PC-9 (cell line): Measurements from ENCODE around the gene YWHAB. TPM values are rescaled to one million over a fixed set of nuclear protein-coding genes. Genes with fewer than 3 reads are reported as not detected.

Experiments used
- BruUV-seq: library from RNA; stranded (reverse); fragments of 400-500 nt; replicated peaks from 2 replicates; lab custom pipeline; 2021; lab: Mats Ljungman, UMichigan
- CTCF ChIA-PET: fragments of 300-600 bp; sonication (Branson Sonifier 250); formaldehyde crosslinking; loops from one replicate; lab custom pipeline; 2022; ENCODE audit warnings: antibody characterized with exemption; lab: Charles Lee
- POLR2A ChIA-PET: fragments of 300-600 bp; sonication (Branson Sonifier 250); formaldehyde crosslinking; loops from one replicate; lab custom pipeline; 2022; ENCODE audit warnings: antibody characterized with exemption; ENCODE audit not compliant: unreplicated experiment; lab: Charles Lee
- DNase-seq, 2 experiments: peaks; one replicate each; pipeline versions ENCODE4 v3.0.0 to v3.0.0-alpha.2; 2015 to 2022; ENCODE audit warnings: mixed read lengths in 1 of 2
- H2AFZ ChIP-seq: fragments of 200-600 bp; sonication (generic); 2 replicates; pipeline ENCODE4 v1.8.1; 2017; ENCODE audit warnings: antibody characterized with exemption
- H3F3A ChIP-seq: fragments of 200-600 bp; sonication (generic); 2 replicates; pipeline ENCODE4 v1.8.1; 2017; ENCODE audit warnings: antibody characterized with exemption, mild to moderate bottlenecking, low read depth; ENCODE audit not compliant: insufficient read depth
- H3K27ac ChIP-seq: fragments of 200-600 bp; sonication (generic); 2 replicates; pipeline ENCODE4 v1.6.1; 2016; ENCODE audit warnings: mixed run types
- H3K27me3 ChIP-seq: fragments of 200-600 bp; sonication (generic); 2 replicates; pipeline ENCODE4 v1.6.1; 2016; ENCODE audit warnings: low read depth, mixed run types; ENCODE audit not compliant: insufficient read depth
- H3K36me3 ChIP-seq: fragments of 200-600 bp; sonication (generic); 2 replicates; pipeline ENCODE4 v1.6.1; 2016; ENCODE audit warnings: low read depth, mixed run types
- H3K4me1 ChIP-seq: fragments of 200-600 bp; sonication (generic); replicated peaks from 2 replicates; pipeline ENCODE4 v1.6.1; 2016; ENCODE audit warnings: mixed run types; ENCODE audit not compliant: insufficient read depth
- H3K4me2 ChIP-seq: fragments of 200-600 bp; sonication (generic); 2 replicates; pipeline ENCODE4 v1.6.1; 2017; ENCODE audit warnings: mixed run types
- H3K4me3 ChIP-seq: fragments of 200-600 bp; sonication (generic); 2 replicates; pipeline ENCODE4 v1.6.1; 2016; ENCODE audit warnings: mixed run types
- H3K79me2 ChIP-seq: fragments of 200-600 bp; sonication (generic); 2 replicates; pipeline ENCODE4 v1.6.1; 2017; ENCODE audit warnings: low read depth, mixed run types
- H3K9me2 ChIP-seq: fragments of 200-600 bp; sonication (generic); 2 replicates; pipeline ENCODE4 v1.8.1; 2017; ENCODE audit warnings: mild to moderate bottlenecking; ENCODE audit not compliant: insufficient read depth
- H3K9me3 ChIP-seq: fragments of 200-600 bp; sonication (generic); 2 replicates; pipeline ENCODE4 v1.8.1; 2016; ENCODE audit warnings: low read depth; ENCODE audit not compliant: insufficient read depth
- H4K20me1 ChIP-seq: fragments of 200-600 bp; sonication (generic); 2 replicates; pipeline ENCODE4 v1.8.1; 2017; ENCODE audit not compliant: insufficient read depth
- CTCF ChIP-seq: fragments of 200-600 bp; sonication (generic); conservative IDR thresholded peaks from 2 replicates; pipeline ENCODE4 v1.6.1; 2017; ENCODE audit warnings: mixed run types, antibody characterized with exemption, mild to moderate bottlenecking, moderate library complexity
- EZH2 ChIP-seq: fragments of 200-600 bp; sonication (generic); IDR thresholded peaks from 2 replicates; pipeline ENCODE4 v1.8.0; 2017; ENCODE audit warnings: antibody characterized with exemption, low read depth
- intact Hi-C: fragments of 100-400 bp; cut with micrococcal nuclease; formaldehyde crosslinking; loops from one replicate; pipeline ENCODE4 v1.10.0; 2022; ENCODE audit not compliant: unreplicated experiment
- total RNA-seq: library from RNA; stranded (reverse); gene quantifications from 2 replicates; pipeline ENCODE4 v1.2.3, GENCODE V29; 2021

YWHAB gene
- total RNA-seq, 1 experiment from 2014 or later, result 249 TPM

- no TSS peak for BruUV-seq
- H3K27ac ChIP-seq, result no peak overlapping the region
- no peak overlapping the region for H3K4me2 ChIP-seq
- H3K27me3 ChIP-seq, result no peaks in the 10 kb centered on the region
- intact Hi-C loops, result no loop called here
- H3F3A ChIP-seq, result peaks cover 27% of the 10 kb centered on the region; the same call in 1 of the 2 replicates
- ChIA-PET CTCF (no interaction called here), POLR2A (no interaction called here)
- TF ChIP-seq EZH2 (no peak), CTCF (no peak)
- no peak overlapping the region for H2AFZ ChIP-seq
- no peaks in the 10 kb centered on the region for H3K9me2 ChIP-seq
- H3K79me2 ChIP-seq, result peaks cover 41% of the 10 kb centered on the region
- H4K20me1 ChIP-seq, result peaks cover 5% of the 10 kb centered on the region; the same call in 1 of the 2 replicates
- peaks cover 10% of the 10 kb centered on the region for H3K4me1 ChIP-seq
- no peak overlapping the region for H3K4me3 ChIP-seq
- no peaks in the 10 kb centered on the region for H3K9me3 ChIP-seq
- no peak for DNase-seq
- H3K36me3 ChIP-seq, result peaks cover 67% of the 10 kb centered on the region
These were observed 68.7 kb downstream of the YWHAB start for GRCh38 chr20:44954211-44954610.

DNA sequence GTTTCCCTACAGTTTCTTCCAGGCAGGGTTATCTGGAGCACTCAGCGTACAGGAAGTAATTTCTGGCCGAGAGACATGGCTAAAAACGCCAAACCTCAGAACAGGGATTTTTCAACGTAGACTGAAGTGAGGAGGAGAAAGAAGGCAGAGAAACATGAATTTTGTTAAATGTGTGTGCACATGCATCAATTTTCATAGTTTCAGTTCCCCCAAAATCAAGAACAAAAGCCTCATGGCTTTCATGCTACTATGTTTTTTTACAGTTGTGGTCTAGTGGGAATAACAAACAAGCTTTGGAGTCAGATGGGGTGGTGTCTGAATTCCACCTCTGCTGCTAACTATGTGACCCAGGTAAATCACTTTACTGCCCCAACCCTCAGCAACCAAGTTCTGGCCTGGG, 69.8 kb downstream of the YWHAB start:
- H3K9me2 ChIP-seq, result no peaks in the 10 kb centered on the region
- no TSS peak for BruUV-seq
- intact Hi-C loops, result no loop called here
- TF ChIP-seq EZH2 (no peak), CTCF (no peak)
- no peaks in the 10 kb centered on the region for H3K9me3 ChIP-seq
- ChIA-PET CTCF (no interaction called here), POLR2A (no interaction called here)
- peaks cover 24% of the 10 kb centered on the region; the same call in 1 of the 2 replicates for H3F3A ChIP-seq
- H2AFZ ChIP-seq, result no peak overlapping the region
- H4K20me1 ChIP-seq, result peaks cover 5% of the 10 kb centered on the region; the same call in 1 of the 2 replicates
- H3K4me1 ChIP-seq, result peaks cover 10% of the 10 kb centered on the region
- no peaks in the 10 kb centered on the region for H3K27me3 ChIP-seq
- H3K79me2 ChIP-seq, result peaks cover 51% of the 10 kb centered on the region
- peaks cover 62% of the 10 kb centered on the region for H3K36me3 ChIP-seq
- no peak for DNase-seq
- H3K4me2 ChIP-seq, result no peak overlapping the region
- H3K27ac ChIP-seq, result no peak overlapping the region
- H3K4me3 ChIP-seq, result no peak overlapping the region

GRCh38 chr20:44956410-44956809, 70.9 kb downstream of the YWHAB start:
- intact Hi-C loops, result no loop called here
- POLR2A ChIA-PET, result no interaction called here
- Histone ChIP-seq H3K9me3 (no peaks in the 10 kb centered on the region), H3K4me1 (peaks cover 20% of the 10 kb centered on the region), H3F3A (peaks cover 22% of the 10 kb centered on the region; the same call in 1 of the 2 replicates), H3K79me2 (peaks cover 51% of the 10 kb centered on the region), H2AFZ (no peak overlapping the region), H3K27me3 (no peaks in the 10 kb centered on the region), H3K36me3 (peaks cover 53% of the 10 kb centered on the region), H3K27ac (no peak overlapping the region), H4K20me1 (peaks cover 5% of the 10 kb centered on the region; the same call in 1 of the 2 replicates), H3K9me2 (no peaks in the 10 kb centered on the region), H3K4me2 (no peak overlapping the region), H3K4me3 (no peak overlapping the region)
- TF ChIP-seq EZH2, result no peak
- no peak for TF ChIP-seq CTCF
- CTCF ChIA-PET, result no interaction called here
- no TSS peak for BruUV-seq
- DNase-seq, result no peak

Other genes with a start within 250 kb of the YWHAB start
- gene ADA, start 234.0 kb upstream of the YWHAB start, total RNA-seq, result 28.2 and 32.9 TPM in 2 replicates
- gene CCN5, start 170.3 kb upstream of the YWHAB start, total RNA-seq, result 0.20 TPM in 1 of 2 replicates, not detected in the other
- 0.20 and 0.26 TPM in 2 replicates for gene KCNK15, start 139.8 kb upstream of the YWHAB start, total RNA-seq
- gene RIMS4, start 75.2 kb upstream of the YWHAB start, total RNA-seq, result 0.13 and 0.15 TPM in 2 replicates
- gene PABPC1L, start 24.4 kb downstream of the YWHAB start, total RNA-seq, result 132 and 156 TPM in 2 replicates
- gene TOMM34, start 74.7 kb downstream of the YWHAB start, total RNA-seq, result 65.9 and 71.1 TPM in 2 replicates
- gene STK4, start 80.8 kb downstream of the YWHAB start, total RNA-seq, result 43.7 and 60.9 TPM in 2 replicates
- gene KCNS1, start 215.4 kb downstream of the YWHAB start, total RNA-seq, result 0.15 TPM in 1 of 2 replicates, not detected in the other
- gene WFDC5, start 229.5 kb downstream of the YWHAB start, total RNA-seq, result not detected in 2 replicates
- not detected in 2 replicates for gene WFDC12, start 238.8 kb downstream of the YWHAB start, total RNA-seq